Activated CD4-positive, CD25-positive, alpha-beta regulatory T cell treated with anti-CD3 and anti-CD28 coated beads, Interleukin-2, amount 50 U/mL, for 24 hours (primary cell): Measurements from ENCODE around the gene PTPRN2.
"Not testable (repeated sequence)": the region's sequence is repeated elsewhere in the genome, so short reads cannot be mapped to it uniquely, and the experiment has no call there.

Source experiments
- ATAC-seq, 2 donors: fragments of 150-1000 bp; cut with Tn5 transposase; one replicate each; pipeline ENCODE4 v1.10.0; 2021; ENCODE audit warnings: mild to moderate bottlenecking in 1 of 2, moderate library complexity in 1 of 2

Gene PTPRN2

GRCh38 chr7:157493017-157493416, 1094.6 kb downstream of the PTPRN2 start:
- ATAC-seq = no peak

DNA sequence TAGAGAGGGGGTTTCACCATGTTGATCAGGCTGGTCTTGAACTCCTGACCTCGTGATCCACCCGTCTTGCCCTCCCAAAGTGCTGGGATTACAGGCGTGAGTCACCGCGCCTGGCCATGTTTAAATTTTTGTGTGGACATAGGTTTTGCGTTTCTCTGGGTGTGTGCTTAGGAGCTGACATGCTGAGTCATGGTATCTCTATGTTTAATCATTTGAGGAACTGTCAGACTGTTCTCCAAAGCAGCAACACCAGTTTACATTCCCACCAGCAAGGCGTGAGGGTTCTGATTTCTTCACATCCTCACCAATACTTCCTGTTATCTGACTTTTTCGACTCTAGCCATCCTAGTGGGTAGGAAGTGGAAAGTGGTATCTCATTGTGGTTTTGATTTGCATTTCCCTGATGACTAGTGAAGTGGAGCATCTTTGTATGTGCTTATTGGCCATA, 1097.1 kb downstream of the PTPRN2 start:
- ATAC-seq = peak; percentile 86 to 87

- ATAC-seq = not testable (repeated sequence)
Observed at GRCh38 chr7:157489870-157490269, 1097.8 kb downstream of the PTPRN2 start.
